ENCODE measurements around the gene CD248.
"Not testable (repeated sequence)": the region's sequence is repeated elsewhere in the genome, so short reads cannot be mapped to it uniquely, and the experiment has no call there.

CD248 gene

GRCh38 chr11:66312549-66313320 is 4.1 kb downstream of the CD248 start:
- H3K4me3 ChIP-seq (ENCODE audit: low read depth, low read length), result peak overlapping the region; percentile 41
- peak; percentile 98 for DNase-seq (ENCODE audit: low read depth)
- in situ Hi-C loops (cut with HindIII; ENCODE audit: low sequenced_read_pairs), result no loop called here
- no peak for TF ChIP-seq CTCF (IDR thresholded peaks at IDR 0.05; ENCODE audit: low read depth, low read length, missing control alignments)

GRCh38 chr11:66311965-66312548 is 4.8 kb downstream of the CD248 start:
- peak; percentile 92 for TF ChIP-seq CTCF (IDR thresholded peaks at IDR 0.05; ENCODE audit: low read depth, low read length, missing control alignments)
- in situ Hi-C loops (cut with HindIII; ENCODE audit: low sequenced_read_pairs), result no loop called here
- DNase-seq (ENCODE audit: low read depth), result peak; percentile 75
- peak overlapping the region; percentile 41 for H3K4me3 ChIP-seq (ENCODE audit: low read depth, low read length)

- in situ Hi-C loops (cut with HindIII; ENCODE audit: low sequenced_read_pairs), result no loop called here
- DNase-seq (ENCODE audit: low read depth), result no peak
- no peak for TF ChIP-seq CTCF (IDR thresholded peaks at IDR 0.05; ENCODE audit: low read depth, low read length, missing control alignments)
- H3K4me3 ChIP-seq (ENCODE audit: low read depth, low read length), result peak overlapping the region; percentile 41
These were observed 5.3 kb downstream of the CD248 start for GRCh38 chr11:66311470-66311964.

GRCh38 chr11:66310803-66311440 is 5.9 kb downstream of the CD248 start:
- in situ Hi-C loops (cut with HindIII; ENCODE audit: low sequenced_read_pairs); DNase-seq (ENCODE audit: low read depth); H3K4me3 ChIP-seq (ENCODE audit: low read depth, low read length): not testable (repeated sequence)

GRCh38 chr11:66310324-66310723 is 6.5 kb downstream of the CD248 start:
- no peak for DNase-seq (ENCODE audit: low read depth)
- TF ChIP-seq CTCF (IDR thresholded peaks at IDR 0.05; ENCODE audit: low read depth, low read length, missing control alignments), result no peak
- in situ Hi-C loops (cut with HindIII; ENCODE audit: low sequenced_read_pairs), result no loop called here
- H3K4me3 ChIP-seq (ENCODE audit: low read depth, low read length), result no peak overlapping the region

- H3K4me3 ChIP-seq (ENCODE audit: low read depth, low read length), result no peak overlapping the region
- no peak for DNase-seq (ENCODE audit: low read depth)
- in situ Hi-C loops (cut with HindIII; ENCODE audit: low sequenced_read_pairs), result no loop called here
- no peak for TF ChIP-seq CTCF (IDR thresholded peaks at IDR 0.05; ENCODE audit: low read depth, low read length, missing control alignments)
These were observed 7.4 kb downstream of the CD248 start for GRCh38 chr11:66309475-66309874.

GRCh38 chr11:66302656-66303055 is 14.2 kb downstream of the CD248 start:
- H3K4me3 ChIP-seq (ENCODE audit: low read depth, low read length), result no peak overlapping the region
- no peak for DNase-seq (ENCODE audit: low read depth)
- TF ChIP-seq CTCF (IDR thresholded peaks at IDR 0.05; ENCODE audit: low read depth, low read length, missing control alignments), result no peak
- in situ Hi-C loops (cut with HindIII; ENCODE audit: low sequenced_read_pairs), result no loop called here
